Neural cell (in vitro differentiated cells): ENCODE data around the gene FOSL2.

Experiments
- EP300 ChIP-seq: fragments of 450-650 bp; conservative IDR thresholded peaks from 2 replicates; pipeline ENCODE4 v1.6.1; 2014; ENCODE audit warnings: antibody characterized with exemption, mild to moderate bottlenecking, moderate library complexity; ENCODE audit not compliant: poor library complexity, severe bottlenecking
- MXI1 ChIP-seq: fragments of 450-650 bp; conservative IDR thresholded peaks from 2 replicates; pipeline ENCODE4 v1.6.1; 2014; ENCODE audit warnings: antibody characterized with exemption, mild to moderate bottlenecking; ENCODE audit not compliant: poor library complexity, severe bottlenecking
- POLR2AphosphoS5 ChIP-seq: IDR thresholded peaks from 2 replicates; pipeline ENCODE4 v1.6.1; 2012
- REST ChIP-seq: IDR thresholded peaks from 2 replicates; pipeline ENCODE4 v1.6.1; 2012; ENCODE audit warnings: borderline replicate concordance
- TF ChIP-seq, protein P1 (sequence below): fragments of 450-650 bp; IDR thresholded peaks from 2 replicates; pipeline ENCODE4 v1.5.1; 2014; ENCODE audit warnings: antibody characterized with exemption, mild to moderate bottlenecking, moderate library complexity; ENCODE audit not compliant: poor library complexity, severe bottlenecking

- TF ChIP-seq, protein P1, sequence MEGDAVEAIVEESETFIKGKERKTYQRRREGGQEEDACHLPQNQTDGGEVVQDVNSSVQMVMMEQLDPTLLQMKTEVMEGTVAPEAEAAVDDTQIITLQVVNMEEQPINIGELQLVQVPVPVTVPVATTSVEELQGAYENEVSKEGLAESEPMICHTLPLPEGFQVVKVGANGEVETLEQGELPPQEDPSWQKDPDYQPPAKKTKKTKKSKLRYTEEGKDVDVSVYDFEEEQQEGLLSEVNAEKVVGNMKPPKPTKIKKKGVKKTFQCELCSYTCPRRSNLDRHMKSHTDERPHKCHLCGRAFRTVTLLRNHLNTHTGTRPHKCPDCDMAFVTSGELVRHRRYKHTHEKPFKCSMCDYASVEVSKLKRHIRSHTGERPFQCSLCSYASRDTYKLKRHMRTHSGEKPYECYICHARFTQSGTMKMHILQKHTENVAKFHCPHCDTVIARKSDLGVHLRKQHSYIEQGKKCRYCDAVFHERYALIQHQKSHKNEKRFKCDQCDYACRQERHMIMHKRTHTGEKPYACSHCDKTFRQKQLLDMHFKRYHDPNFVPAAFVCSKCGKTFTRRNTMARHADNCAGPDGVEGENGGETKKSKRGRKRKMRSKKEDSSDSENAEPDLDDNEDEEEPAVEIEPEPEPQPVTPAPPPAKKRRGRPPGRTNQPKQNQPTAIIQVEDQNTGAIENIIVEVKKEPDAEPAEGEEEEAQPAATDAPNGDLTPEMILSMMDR = no peak
- TF ChIP-seq REST (no peak), POLR2AphosphoS5 (no peak), EP300 (no peak), MXI1 (no peak)
Measured at GRCh38 chr2:28444956-28445355, 52.3 kb downstream of the FOSL2 start.
